IMR-90 (cell line): ENCODE results near the gene SLC9A5. TPM values are rescaled to one million over a fixed set of nuclear protein-coding genes. Genes with fewer than 3 reads are reported as not detected.

Source experiments
- ATAC-seq: fragments of 200-7000 bp; cut with Tn5 transposase; 2 replicates; pipeline ENCODE4 v1.9.1; 2020; ENCODE audit warnings: low read depth, mild to moderate bottlenecking, moderate library complexity
- BruUV-seq: library from RNA; stranded (reverse); fragments of 400-500 nt; replicated peaks from 2 replicates; lab custom pipeline; 2021; lab: Mats Ljungman, UMichigan
- CTCF ChIA-PET: fragments of 300-600 bp; formaldehyde crosslinking; extraction: SDS; loops from one replicate; lab custom pipeline; 2021; ENCODE audit warnings: antibody characterized with exemption; lab: Yijun Ruan, JAX
- POLR2A ChIA-PET: fragments of 300-600 bp; sonication (Branson Sonifier 250); formaldehyde crosslinking; loops from one replicate; lab custom pipeline; 2022; ENCODE audit warnings: antibody characterized with exemption; ENCODE audit not compliant: unreplicated experiment; lab: Charles Lee
- DNase-seq: peaks from one replicate; pipeline ENCODE4 v3.0.0; 2013
- H2AFZ ChIP-seq: replicated peaks from 2 replicates; pipeline ENCODE3; 2013; ENCODE audit warnings: low read length, mild to moderate bottlenecking; ENCODE audit not compliant: poor library complexity
- H2AK5ac ChIP-seq: 2 replicates; pipeline ENCODE4 v1.6.1; 2013; ENCODE audit warnings: low read depth, low read length, inconsistent platforms
- H2AK9ac ChIP-seq: replicated peaks from 2 replicates; pipeline ENCODE3; 2013; ENCODE audit warnings: mild to moderate bottlenecking, low read depth, low read length, moderate library complexity; ENCODE audit not compliant: poor library complexity
- H2BK120ac ChIP-seq: 2 replicates; pipeline ENCODE4 v1.6.1; 2013; ENCODE audit warnings: low read depth, low read length, inconsistent platforms
- H2BK15ac ChIP-seq: 3 replicates; pipeline ENCODE4 v1.6.1; 2013; ENCODE audit warnings: low read depth, low read length, inconsistent platforms
- H2BK20ac ChIP-seq: 2 replicates; pipeline ENCODE4 v1.6.1; 2013; ENCODE audit warnings: low read depth, mild to moderate bottlenecking, inconsistent platforms, low read length, moderate library complexity
- H2BK5ac ChIP-seq: 2 replicates; pipeline ENCODE4 v1.6.1; 2013; ENCODE audit warnings: mild to moderate bottlenecking, low read depth, low read length, inconsistent platforms; ENCODE audit not compliant: poor library complexity, severe bottlenecking
- H3K14ac ChIP-seq: replicated peaks from 2 replicates; pipeline ENCODE4 v1.6.1; 2013; ENCODE audit warnings: low read depth, low read length, inconsistent platforms
- H3K18ac ChIP-seq: 2 replicates; pipeline ENCODE4 v1.6.1; 2013; ENCODE audit warnings: low read depth, low read length, control low read depth
- H3K23ac ChIP-seq: 2 replicates; pipeline ENCODE4 v1.6.1; 2013; ENCODE audit warnings: low read depth, low read length, inconsistent platforms
- H3K27ac ChIP-seq: 2 replicates; pipeline ENCODE4 v1.5.1; 2013; ENCODE audit warnings: mild to moderate bottlenecking, control low read depth, low read length; ENCODE audit not compliant: insufficient read depth
- H3K27me3 ChIP-seq: 2 replicates; pipeline ENCODE4 v1.6.1; 2013; ENCODE audit warnings: low read length; ENCODE audit not compliant: control insufficient read depth, insufficient read depth
- H3K36me3 ChIP-seq: 2 replicates; pipeline ENCODE4 v1.6.1; 2013; ENCODE audit warnings: low read length, mixed read lengths; ENCODE audit not compliant: control insufficient read depth, insufficient read depth
- H3K4ac ChIP-seq: 2 replicates; pipeline ENCODE4 v1.6.1; 2013; ENCODE audit warnings: low read depth, low read length, inconsistent platforms
- H3K4me1 ChIP-seq: 2 replicates; pipeline ENCODE4 v1.6.1; 2013; ENCODE audit warnings: low read length, mixed read lengths; ENCODE audit not compliant: control insufficient read depth, insufficient read depth
- H3K4me2 ChIP-seq: 2 replicates; pipeline ENCODE4 v1.6.1; 2013; ENCODE audit warnings: low read depth, mild to moderate bottlenecking, control low read depth, low read length, moderate library complexity
- H3K4me3 ChIP-seq: 2 replicates; pipeline ENCODE4 v1.5.1; 2013; ENCODE audit warnings: low read depth, mild to moderate bottlenecking, control low read depth, low read length, moderate library complexity; ENCODE audit not compliant: insufficient read depth
- H3K56ac ChIP-seq: 2 replicates; pipeline ENCODE4 v1.6.1; 2013; ENCODE audit warnings: low read length, inconsistent platforms; ENCODE audit not compliant: insufficient read depth; ENCODE audit errors: extremely low read depth
- H3K79me1 ChIP-seq, 2 experiments: 2 replicates each; pipeline ENCODE4 v1.6.1; 2013; ENCODE audit warnings: low read length in 2 of 2, inconsistent platforms in 1 of 2, low read depth in 1 of 2
- H3K9ac ChIP-seq: 2 replicates; pipeline ENCODE4 v1.6.1; 2013; ENCODE audit warnings: low read depth, low read length, control low read depth
- H3K9me1 ChIP-seq: 2 replicates; pipeline ENCODE4 v1.6.1; 2013; ENCODE audit warnings: low read length, inconsistent platforms; ENCODE audit not compliant: insufficient read depth
- H3K9me3 ChIP-seq: 2 replicates; pipeline ENCODE4 v1.6.1; 2013; ENCODE audit warnings: low read length; ENCODE audit not compliant: control insufficient read depth, insufficient read depth
- H4K20me1 ChIP-seq: 2 replicates; pipeline ENCODE4 v1.6.1; 2013; ENCODE audit warnings: low read length, inconsistent platforms; ENCODE audit not compliant: insufficient read depth
- H4K5ac ChIP-seq: 2 replicates; pipeline ENCODE4 v1.6.1; 2013; ENCODE audit warnings: mild to moderate bottlenecking, low read depth, low read length, control low read depth
- H4K8ac ChIP-seq, 2 experiments: 2 replicates each; pipeline ENCODE4 v1.6.1; 2013; ENCODE audit warnings: low read depth in 2 of 2, low read length in 2 of 2, control low read depth in 1 of 2, inconsistent platforms in 1 of 2
- H4K91ac ChIP-seq: 2 replicates; pipeline ENCODE4 v1.6.1; 2013; ENCODE audit warnings: low read depth, low read length, inconsistent platforms; ENCODE audit not compliant: insufficient read depth
- BHLHE40 ChIP-seq: fragments of 150-350 bp; IDR thresholded peaks from 2 replicates; pipeline ENCODE4 v1.6.1; 2016; ENCODE audit warnings: mild to moderate bottlenecking, low read depth, low read length
- CEBPB ChIP-seq: IDR thresholded peaks from 2 replicates; pipeline ENCODE4 v1.6.1; 2012; ENCODE audit warnings: low read depth, low read length, improper control_type of control experiment
- CHD1 ChIP-seq: IDR thresholded peaks from 2 replicates; pipeline ENCODE4 v1.6.1; 2012; ENCODE audit warnings: low read depth, low read length, improper control_type of control experiment
- CTCF ChIP-seq: conservative IDR thresholded peaks from 2 replicates; pipeline ENCODE4 v1.5.1; 2012; ENCODE audit warnings: mild to moderate bottlenecking, low read depth, low read length, improper control_type of control experiment
- ELK1 ChIP-seq: fragments of 150-350 bp; IDR thresholded peaks from 2 replicates; pipeline ENCODE4 v1.6.1; 2016; ENCODE audit warnings: low read depth, mild to moderate bottlenecking, low read length, moderate library complexity, borderline replicate concordance
- FOS ChIP-seq: fragments of 150-350 bp; IDR thresholded peaks from 2 replicates; pipeline ENCODE4 v1.6.1; 2016; ENCODE audit warnings: low read depth, low read length
- MAFK ChIP-seq: IDR thresholded peaks from 2 replicates; pipeline ENCODE4 v1.6.1; 2012; ENCODE audit warnings: low read depth, low read length, improper control_type of control experiment
- MXI1 ChIP-seq: IDR thresholded peaks from 2 replicates; pipeline ENCODE4 v1.6.1; 2012; ENCODE audit warnings: low read depth, mild to moderate bottlenecking, low read length, moderate library complexity, borderline replicate concordance
- NFE2L2 ChIP-seq: fragments of 150-350 bp; IDR thresholded peaks from 2 replicates; pipeline ENCODE4 v1.6.1; 2016; ENCODE audit warnings: low read depth, mild to moderate bottlenecking, low read length
- POLR2A ChIP-seq: IDR thresholded peaks from 2 replicates; pipeline ENCODE4 v1.6.1; 2012; ENCODE audit warnings: mild to moderate bottlenecking, low read depth, low read length
- RAD21 ChIP-seq: IDR thresholded peaks from 2 replicates; pipeline ENCODE4 v1.6.1; 2012; ENCODE audit warnings: low read length, improper control_type of control experiment
- RCOR1 ChIP-seq: IDR thresholded peaks from 2 replicates; pipeline ENCODE4 v1.6.1; 2012; ENCODE audit warnings: mild to moderate bottlenecking, low read length, improper control_type of control experiment; ENCODE audit not compliant: insufficient replicate concordance
- RFX5 ChIP-seq: IDR thresholded peaks from 2 replicates; pipeline ENCODE4 v1.8.0; 2012; ENCODE audit warnings: low read depth, mild to moderate bottlenecking, low read length, moderate library complexity
- SMC3 ChIP-seq: fragments of 150-350 bp; IDR thresholded peaks from 2 replicates; pipeline ENCODE4 v1.6.1; 2016; ENCODE audit warnings: low read depth, mild to moderate bottlenecking, antibody characterized with exemption, low read length, moderate library complexity
- USF2 ChIP-seq: fragments of 150-350 bp; IDR thresholded peaks from 2 replicates; pipeline ENCODE4 v1.6.1; 2017; ENCODE audit warnings: mild to moderate bottlenecking, antibody characterized with exemption, low read length, low read depth
- WGBS, 2 experiments: methylation state at CpG; one replicate each; pipeline versions ENCODE4 v1.1.5 to v1.1.7; 2013; ENCODE audit warnings: missing lambda C conversion rate in 2 of 2; ENCODE audit not compliant: insufficient read length in 1 of 2; ENCODE audit errors: extremely low coverage in 2 of 2; 5-methylcytosine and 5-hydroxymethylcytosine counted together
- dilution Hi-C: fragments of 300-500 bp; cut with HindIII; formaldehyde crosslinking; loops from one replicate; pipeline ENCODE4 v1.14.3; 2018; ENCODE audit warnings: low sequenced_read_pairs; ENCODE audit not compliant: unreplicated experiment
- in situ Hi-C: fragments of 300-500 bp; cut with MboI; formaldehyde crosslinking; loops from 3 replicates; pipeline ENCODE4 v1.14.3; 2019; ENCODE audit warnings: low sequenced_read_pairs, inconsistent platforms, mixed read lengths
- intact Hi-C: fragments of 100-400 bp; cut with micrococcal nuclease; formaldehyde crosslinking; loops from 2 replicates; pipeline ENCODE4 v1.10.0; 2022
- polyA plus RNA-seq, 3 experiments: library from polyadenylated mRNA; depleted of rRNA; stranded (reverse); fragments of >200 nt; gene quantifications; 2 replicates each; pipeline ENCODE4 v1.2.3, GENCODE V29; 2012; ENCODE audit warnings: low replicate concordance in 1 of 3
- total RNA-seq: library from RNA; depleted of rRNA; stranded (reverse); fragments of >200 nt; gene quantifications from 2 replicates; pipeline ENCODE4 v1.2.3, GENCODE V29; 2012

The SLC9A5 gene
- total and polyA plus RNA-seq, 2 of the 4 experiments (the other 2 are of a cell fraction): 1.8 to 5.7 TPM

GRCh38 chr16:67301080-67301782, 52.5 kb downstream of the SLC9A5 start:
- POLR2A ChIA-PET: no interaction called here
- Histone ChIP-seq H3K4me2 (no peak overlapping the region), H3K18ac (no peak overlapping the region), H3K27me3 (no peaks in the 10 kb centered on the region), H2BK120ac (no peak overlapping the region), H4K8ac (no peak overlapping the region), H2AFZ (no peak overlapping the region), H3K4me3 (no peak overlapping the region), H2BK20ac (no peak overlapping the region), H3K9ac (no peak overlapping the region), H2BK5ac (no peak overlapping the region), H4K91ac (no peak overlapping the region; the same call in 1 of the 2 replicates), H3K9me1 (peaks cover 12% of the 10 kb centered on the region), H3K56ac (no peak overlapping the region), H3K14ac (no peak overlapping the region), H3K4ac (peak overlapping the region; percentile 33; the same call in 1 of the 2 replicates), H3K36me3 (no peaks in the 10 kb centered on the region), H2AK5ac (0 out of 2 replicates have a peak overlapping the region, but pooled peaks have one; percentile 65), H3K79me1 (no peaks in the 10 kb centered on the region), H3K23ac (no peak overlapping the region), H3K27ac (no peak overlapping the region), H3K4me1 (peaks cover 14% of the 10 kb centered on the region), H2AK9ac (no peak overlapping the region), H2BK15ac (no peak overlapping the region), H3K9me3 (no peaks in the 10 kb centered on the region), H4K20me1 (no peaks in the 10 kb centered on the region; the same call in 1 of the 2 replicates), H4K5ac (no peak overlapping the region)
- BruUV-seq: no TSS peak
- CTCF ChIA-PET: no interaction called here
- intact Hi-C loops (no loop called here), in situ Hi-C loops (no loop called here), dilution Hi-C loops (no loop called here)
- 93% methylated on average over 4 of the region's 11 CpGs; no CpG with 5 or more reads in 1 of the 2 experiments for WGBS, 2 experiments
- DNase-seq (no peak), ATAC-seq (0 out of 2 replicates have a peak, but pooled peaks have one; percentile 19)
- no peak for TF ChIP-seq CHD1
- no peak for TF ChIP-seq POLR2A
- no peak for TF ChIP-seq RAD21
- TF ChIP-seq RCOR1: no peak
- TF ChIP-seq MXI1: no peak
- TF ChIP-seq SMC3: no peak
- TF ChIP-seq CTCF: no peak
- no peak for TF ChIP-seq RFX5
- no peak for TF ChIP-seq MAFK
- no peak for TF ChIP-seq CEBPB
- TF ChIP-seq NFE2L2: no peak
- TF ChIP-seq USF2: no peak
- no peak for TF ChIP-seq FOS
- TF ChIP-seq ELK1: no peak
- TF ChIP-seq BHLHE40: no peak
